Stimulated activated CD4-positive, alpha-beta T cell treated with anti-CD3 and anti-CD28 coated beads, Interleukin-12 subunit alpha, Interleukin-12 subunit beta, amount 100 ng/mL, for 24 hours (primary cell): ENCODE measurements around the gene P2RY6.
"Not testable (repeated sequence)": the region's sequence is repeated elsewhere in the genome, so short reads cannot be mapped to it uniquely, and the experiment has no call there.

Experiments
- DNase-seq, 2 experiments: peaks; one replicate each; pipeline ENCODE4 v3.0.0-alpha.2; 2020; ENCODE audit warnings: low read depth in 2 of 2

Gene P2RY6

GRCh38 chr11:73271936-73272679 lies at the start of gene P2RY6:
P2RY6 (plus strand) TSS chr11:73272338; CDS start chr11:73296519, 24,181 bp downstream.
- DNase-seq: no peak

GRCh38 chr11:73223998-73224730 lies 48.0 kb upstream of the P2RY6 start:
- no peak for DNase-seq

- DNase-seq: no peak
Measured at GRCh38 chr11:73225001-73225686, 47.0 kb upstream of the P2RY6 start.

- DNase-seq: no peak
Measured at GRCh38 chr11:73225851-73226250, 46.3 kb upstream of the P2RY6 start.

- no peak for DNase-seq
Measured at GRCh38 chr11:73226297-73227006, 45.7 kb upstream of the P2RY6 start.

GRCh38 chr11:73227571-73228211 lies 44.4 kb upstream of the P2RY6 start:
- no peak for DNase-seq

GRCh38 chr11:73228268-73229134 lies 43.6 kb upstream of the P2RY6 start:
- no peak for DNase-seq

GRCh38 chr11:73229321-73229895 lies 42.7 kb upstream of the P2RY6 start:
- DNase-seq: no peak

- DNase-seq: no peak
Measured at GRCh38 chr11:73229896-73230875, 42.0 kb upstream of the P2RY6 start.

GRCh38 chr11:73230931-73231330 lies 41.2 kb upstream of the P2RY6 start:
- no peak for DNase-seq

- DNase-seq: not testable (repeated sequence)
Measured at GRCh38 chr11:73232487-73232886, 39.7 kb upstream of the P2RY6 start.

- DNase-seq: no peak
Measured at GRCh38 chr11:73233211-73233610, 38.9 kb upstream of the P2RY6 start.

GRCh38 chr11:73233692-73234470 lies 38.3 kb upstream of the P2RY6 start:
- no peak for DNase-seq

- no peak for DNase-seq
Measured at GRCh38 chr11:73234471-73235181, 37.5 kb upstream of the P2RY6 start.

- no peak for DNase-seq
Measured at GRCh38 chr11:73235236-73235786, 36.8 kb upstream of the P2RY6 start.

- no peak for DNase-seq
Measured at GRCh38 chr11:73236205-73236765, 35.9 kb upstream of the P2RY6 start.

GRCh38 chr11:73236854-73237253 lies 35.3 kb upstream of the P2RY6 start:
- DNase-seq: peak in 1 of 2 experiments; percentile 30
